ENCODE measurements around the gene TPCN1. TPM values are rescaled to one million over a fixed set of nuclear protein-coding genes. Genes with fewer than 3 reads are reported as not detected.
A peak's percentile ranks its signal among the peaks of the same experiment; 100 is the strongest.

Gene TPCN1
- total and polyA plus RNA-seq, 2 of the 8 experiments (the other 6 are each of a cell fraction or from before 2014, with no cell fraction given): 14.9 to 21.4 TPM

DNA sequence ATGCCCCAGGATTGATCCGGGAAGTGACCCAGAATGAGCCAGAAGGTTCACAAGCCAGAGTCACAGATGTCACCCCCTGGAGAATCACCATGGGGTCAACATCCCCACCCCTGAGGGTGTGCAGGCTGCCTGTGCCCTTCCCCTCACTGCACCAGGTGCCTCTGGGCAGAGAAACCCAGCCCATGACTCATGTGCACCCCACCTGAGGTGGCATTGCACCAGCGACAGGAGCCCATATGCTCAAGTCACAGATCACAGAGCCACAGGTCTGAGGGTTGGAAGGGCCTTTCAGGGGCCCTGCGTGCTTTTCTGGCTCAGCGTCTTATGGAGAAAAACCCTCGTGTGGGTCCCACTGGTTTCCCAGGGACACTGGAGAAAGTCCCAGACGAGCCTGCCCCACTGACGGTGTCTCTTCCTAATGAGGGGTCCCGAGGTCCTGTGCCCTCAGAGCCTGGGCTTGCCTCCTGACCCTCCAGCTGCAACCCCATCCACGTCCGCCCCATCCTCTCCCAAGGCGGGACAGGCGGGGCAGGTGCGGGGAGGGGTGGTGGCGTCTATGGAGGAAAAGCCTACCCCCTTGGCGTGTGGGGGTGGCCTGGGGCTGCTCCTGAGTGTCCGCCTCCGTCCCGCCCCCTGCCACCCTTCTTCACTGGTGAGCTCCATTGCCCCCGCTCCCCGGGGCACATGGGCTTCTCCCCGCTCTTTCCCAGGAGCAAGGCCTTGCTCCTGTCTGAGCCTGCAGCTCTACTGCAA is 66.1 kb downstream of the TPCN1 start:
- H3K14ac ChIP-seq (ENCODE audit: insufficient read length): no peak overlapping the region
- no peak overlapping the region for H2BK15ac ChIP-seq (ENCODE audit: low read length)
- POLR2A ChIA-PET (ENCODE audit: partially characterized antibody): interaction anchor here (1.3 to 3.9 kb wide), 2 partner anchors 10 to 48 kb away, joined by 3 to 20 read pairs; no protein-coding TSS in a partner anchor
- no peaks in the 10 kb centered on the region for H3K9me3 ChIP-seq (ENCODE audit: insufficient read depth in 2 of 2, low read depth in 1 of 2, low read length in 1 of 2)
- DNase-seq (ENCODE audit: low read depth in 1 of 2, low spot score in 2 of 2) (no peak), FAIRE-seq (no peak)
- H2BK20ac ChIP-seq (ENCODE audit: low read length): no peak overlapping the region
- H3K23ac ChIP-seq (ENCODE audit: insufficient read length): no peak overlapping the region
- H2AK5ac ChIP-seq (ENCODE audit: low read depth, low read length): no peak overlapping the region
- H3K27me3 ChIP-seq (replicated peaks in 1 of 4; ENCODE audit: control insufficient read depth in 3 of 4, extremely low read depth in 1 of 4, insufficient read depth in 3 of 4, low read length in 3 of 4): no peaks in the 10 kb centered on the region
- H4K20me1 ChIP-seq (replicated peaks in 1 of 2; ENCODE audit: control insufficient read depth in 1 of 2, insufficient read depth in 2 of 2, low read length in 2 of 2): no peaks in the 10 kb centered on the region
- 0 out of 2 replicates have a peak overlapping the region, but pooled peaks have one; percentile 16 for H2BK5ac ChIP-seq (ENCODE audit: low read depth, low read length)
- no peak overlapping the region for H4K91ac ChIP-seq (replicated peaks; ENCODE audit: insufficient read length, low read length)
- CTCF ChIA-PET (ENCODE audit: partially characterized antibody): no interaction called here
- no peak overlapping the region for H3K56ac ChIP-seq (replicated peaks; ENCODE audit: insufficient read length, low read depth, low read length)
- H3K9ac ChIP-seq (replicated peaks in 1 of 4; ENCODE audit: extremely low read depth in 1 of 4, low read depth in 3 of 4, low read length in 3 of 4): no peak overlapping the region
- H2BK12ac ChIP-seq (ENCODE audit: low read depth, low read length): no peak overlapping the region
- no peak overlapping the region for H3K4me2 ChIP-seq (ENCODE audit: insufficient read depth in 1 of 2, low read depth in 2 of 2, low read length in 2 of 2)
- WGBS, 2 experiments (ENCODE audit: extremely low coverage in 1 of 2, insufficient coverage in 1 of 2, insufficient read length in 1 of 2, insufficient replicate concordance in 2 of 2, low coverage in 1 of 2, low lambda C conversion rate in 2 of 2, missing lambda C conversion rate in 1 of 2): 86% methylated on average over 16 of the region's 21 CpGs; no CpG with 5 or more reads in 1 of the 2 experiments
- H3K27ac ChIP-seq (ENCODE audit: low read depth, low read length): no peak overlapping the region
- no peak overlapping the region for H4K5ac ChIP-seq (ENCODE audit: insufficient read length, low read depth, low read length)
- H4K8ac ChIP-seq (ENCODE audit: extremely low read depth, insufficient read depth, low read length): peak overlapping the region; percentile 38
- no peaks in the 10 kb centered on the region for H3K23me2 ChIP-seq (ENCODE audit: low read depth, low read length)
- H2AFZ ChIP-seq (ENCODE audit: low read length): no peak overlapping the region
- no peak overlapping the region for H2BK120ac ChIP-seq (replicated peaks; ENCODE audit: low read depth, low read length)
- no peaks in the 10 kb centered on the region for H3K79me1 ChIP-seq (ENCODE audit: low read depth, low read length)
- H3K4ac ChIP-seq (replicated peaks; ENCODE audit: insufficient read length, low read depth, low read length): no peak overlapping the region
- no peaks in the 10 kb centered on the region for H3K79me2 ChIP-seq (ENCODE audit: control insufficient read depth in 1 of 2, insufficient read depth in 2 of 2, low read length in 2 of 2)
- no peak overlapping the region for H3K18ac ChIP-seq (ENCODE audit: extremely low read depth, low read length)
- H3K4me3 ChIP-seq (ENCODE audit: extremely low read depth in 1 of 4, insufficient read depth in 2 of 4, low read depth in 3 of 4, low read length in 4 of 4): no peak overlapping the region
- no peaks in the 10 kb centered on the region; a peak in 1 of 8 replicates for H3K36me3 ChIP-seq (ENCODE audit: control insufficient read depth in 2 of 4, insufficient read depth in 4 of 4, low read length in 3 of 4)
- no peaks in the 10 kb centered on the region for H3K4me1 ChIP-seq (replicated peaks in 1 of 4; ENCODE audit: control insufficient read depth in 3 of 4, insufficient read depth in 4 of 4, low read length in 3 of 4)
- TF ChIP-seq CTCF (IDR thresholded peaks at IDR 0.05; ENCODE audit: control extremely low read depth in 1 of 3, insufficient read depth in 1 of 3, low read depth in 1 of 3, low read length in 3 of 3): no peak
- TF ChIP-seq RAD21 (IDR thresholded peaks at IDR 0.05 in 1 of 2, conservative IDR thresholded peaks at IDR 0.05 in 1 of 2; ENCODE audit: low read depth in 2 of 2, low read length in 2 of 2): no peak
- no peak for TF ChIP-seq RNF2 (IDR thresholded peaks at IDR 0.05; ENCODE audit: borderline replicate concordance, low read depth, low read length, missing control alignments, poor library complexity, severe bottlenecking)
- no peak for TF ChIP-seq JUN (IDR thresholded peaks at IDR 0.05; ENCODE audit: low read depth, low read length)

All from H1 (cell line).